ENCODE measurements around the gene PRTFDC1. TPM values are rescaled to one million over a fixed set of nuclear protein-coding genes. Genes with fewer than 3 reads are reported as not detected.

Gene PRTFDC1
- total and polyA plus RNA-seq, 2 donors from 2014 or later: 3.8 to 6.1 TPM

DNA sequence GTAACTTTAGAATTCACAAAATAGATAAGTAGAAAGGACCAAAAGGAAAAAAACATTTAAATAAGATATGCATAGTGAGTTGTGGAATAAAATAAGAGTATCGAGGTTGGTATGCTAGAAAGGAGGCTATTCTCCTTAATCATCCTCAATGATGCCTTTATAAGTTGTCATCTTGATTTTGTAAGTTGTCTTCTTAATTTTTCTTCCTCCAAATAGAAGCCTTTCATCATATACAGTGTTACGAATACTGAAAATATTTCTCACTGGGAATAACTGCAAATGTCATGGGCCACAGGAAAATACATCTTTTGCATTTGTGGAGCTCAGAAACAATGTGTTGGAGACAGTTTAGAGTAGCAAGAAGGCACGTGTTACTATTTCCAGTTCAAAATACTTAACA lies 31.5 kb upstream of the PRTFDC1 start:
- intact Hi-C loops (cut with DNase I): no loop called here
- no peak overlapping the region for H3K27ac ChIP-seq (ENCODE audit: low read depth in 2 of 2, low read length in 2 of 2)
- no peaks in the 10 kb centered on the region for H3K36me3 ChIP-seq (ENCODE audit: control insufficient read depth in 2 of 3, insufficient read depth in 3 of 3, low read length in 3 of 3)
- no peak for DNase-seq
- FAIRE-seq: no peak
- no peaks in the 10 kb centered on the region for H3K9me3 ChIP-seq (ENCODE audit: control insufficient read depth in 2 of 3, insufficient read depth in 1 of 3, low read length in 3 of 3)
- no peaks in the 10 kb centered on the region for H3K27me3 ChIP-seq (ENCODE audit: control insufficient read depth, insufficient read depth, low read length)
- no peak overlapping the region for H3K9ac ChIP-seq (ENCODE audit: low read length in 3 of 3)
- TF ChIP-seq, protein P1, sequence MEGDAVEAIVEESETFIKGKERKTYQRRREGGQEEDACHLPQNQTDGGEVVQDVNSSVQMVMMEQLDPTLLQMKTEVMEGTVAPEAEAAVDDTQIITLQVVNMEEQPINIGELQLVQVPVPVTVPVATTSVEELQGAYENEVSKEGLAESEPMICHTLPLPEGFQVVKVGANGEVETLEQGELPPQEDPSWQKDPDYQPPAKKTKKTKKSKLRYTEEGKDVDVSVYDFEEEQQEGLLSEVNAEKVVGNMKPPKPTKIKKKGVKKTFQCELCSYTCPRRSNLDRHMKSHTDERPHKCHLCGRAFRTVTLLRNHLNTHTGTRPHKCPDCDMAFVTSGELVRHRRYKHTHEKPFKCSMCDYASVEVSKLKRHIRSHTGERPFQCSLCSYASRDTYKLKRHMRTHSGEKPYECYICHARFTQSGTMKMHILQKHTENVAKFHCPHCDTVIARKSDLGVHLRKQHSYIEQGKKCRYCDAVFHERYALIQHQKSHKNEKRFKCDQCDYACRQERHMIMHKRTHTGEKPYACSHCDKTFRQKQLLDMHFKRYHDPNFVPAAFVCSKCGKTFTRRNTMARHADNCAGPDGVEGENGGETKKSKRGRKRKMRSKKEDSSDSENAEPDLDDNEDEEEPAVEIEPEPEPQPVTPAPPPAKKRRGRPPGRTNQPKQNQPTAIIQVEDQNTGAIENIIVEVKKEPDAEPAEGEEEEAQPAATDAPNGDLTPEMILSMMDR (IDR thresholded peaks at IDR 0.05; ENCODE audit: borderline replicate concordance, extremely low read depth, insufficient read depth): no peak
- H3K4me3 ChIP-seq (ENCODE audit: low read length in 3 of 3): no peak overlapping the region
- no peaks in the 10 kb centered on the region for H3K4me1 ChIP-seq (ENCODE audit: control insufficient read depth in 2 of 3, insufficient read depth in 2 of 3, low read depth in 1 of 3, low read length in 3 of 3)

DNA sequence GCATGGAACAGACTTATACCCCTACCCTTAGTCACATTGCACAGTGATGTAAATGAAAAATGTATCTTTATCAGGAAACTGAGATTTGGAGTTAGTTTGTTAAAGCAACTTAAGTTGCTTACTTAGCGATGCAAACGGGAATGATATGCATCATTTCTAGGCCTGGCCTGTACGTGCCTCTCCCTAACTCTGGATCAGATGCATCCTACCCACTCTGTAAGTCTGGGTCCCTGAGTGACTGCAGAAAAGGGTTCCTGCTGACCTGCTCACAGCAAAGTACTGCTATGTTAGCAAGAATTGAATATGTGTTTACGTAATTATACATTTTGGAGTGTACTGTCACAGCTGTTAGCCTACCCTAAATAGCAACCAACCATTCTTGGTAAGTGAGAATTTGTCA lies 30.7 kb upstream of the PRTFDC1 start:
- DNase-seq: no peak
- H3K9me3 ChIP-seq (ENCODE audit: control insufficient read depth in 2 of 3, insufficient read depth in 1 of 3, low read length in 3 of 3): no peaks in the 10 kb centered on the region
- TF ChIP-seq, protein P1 (IDR thresholded peaks at IDR 0.05; ENCODE audit: borderline replicate concordance, extremely low read depth, insufficient read depth): no peak
- H3K27me3 ChIP-seq (ENCODE audit: control insufficient read depth, insufficient read depth, low read length): no peaks in the 10 kb centered on the region
- H3K4me3 ChIP-seq (ENCODE audit: low read length in 3 of 3): no peak overlapping the region
- H3K9ac ChIP-seq (ENCODE audit: low read length in 3 of 3): no peak overlapping the region
- no peaks in the 10 kb centered on the region for H3K4me1 ChIP-seq (ENCODE audit: control insufficient read depth in 2 of 3, insufficient read depth in 2 of 3, low read depth in 1 of 3, low read length in 3 of 3)
- no peaks in the 10 kb centered on the region for H3K36me3 ChIP-seq (ENCODE audit: control insufficient read depth in 2 of 3, insufficient read depth in 3 of 3, low read length in 3 of 3)
- FAIRE-seq: no peak
- H3K27ac ChIP-seq (ENCODE audit: low read depth in 2 of 2, low read length in 2 of 2): no peak overlapping the region
- intact Hi-C loops (cut with DNase I): no loop called here

DNA sequence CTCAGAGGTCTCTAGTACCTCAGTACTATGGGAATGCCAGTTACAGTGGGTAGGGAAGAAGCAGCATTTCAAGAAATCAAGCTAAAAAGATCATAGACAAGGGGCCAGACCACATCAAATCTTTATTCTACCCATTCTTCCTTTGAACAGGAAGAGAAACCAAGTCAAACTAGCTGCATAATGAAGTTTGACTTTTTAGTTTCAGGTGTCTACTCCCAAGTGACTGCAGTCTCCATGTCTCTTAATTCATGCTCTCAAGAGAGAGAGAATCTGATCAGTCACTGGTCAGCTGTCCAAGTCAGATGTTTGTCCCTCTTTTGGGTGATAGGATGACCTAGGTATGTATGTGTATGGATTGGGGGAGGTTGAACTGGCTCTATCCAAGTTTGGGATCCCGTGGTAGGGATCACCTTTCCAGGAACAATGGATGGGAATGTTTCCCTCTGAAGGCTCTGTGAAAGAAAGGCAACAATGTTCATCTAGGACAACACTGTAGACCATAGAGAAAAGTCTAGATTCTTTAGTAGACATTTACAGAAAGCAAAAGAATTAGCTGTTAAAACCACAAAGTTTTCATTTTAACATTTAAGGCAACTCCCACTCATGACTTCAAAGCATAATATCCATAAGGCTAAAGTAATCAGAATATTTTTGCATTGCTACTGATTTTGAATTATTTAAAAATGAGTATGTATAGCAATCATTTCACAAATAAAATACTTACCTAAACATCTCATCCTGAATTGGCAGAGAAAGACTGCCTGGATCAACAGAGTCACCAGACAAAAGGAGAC lies 30.1 kb upstream of the PRTFDC1 start:
- no peaks in the 10 kb centered on the region for H3K36me3 ChIP-seq (ENCODE audit: control insufficient read depth in 2 of 3, insufficient read depth in 3 of 3, low read length in 3 of 3)
- H3K4me3 ChIP-seq (ENCODE audit: low read length in 3 of 3): no peak overlapping the region
- intact Hi-C loops (cut with DNase I): no loop called here
- no peak overlapping the region for H3K9ac ChIP-seq (ENCODE audit: low read length in 3 of 3)
- no peak overlapping the region for H3K27ac ChIP-seq (ENCODE audit: low read depth in 2 of 2, low read length in 2 of 2)
- no peaks in the 10 kb centered on the region for H3K9me3 ChIP-seq (ENCODE audit: control insufficient read depth in 2 of 3, insufficient read depth in 1 of 3, low read length in 3 of 3)
- DNase-seq: no peak
- no peaks in the 10 kb centered on the region for H3K4me1 ChIP-seq (ENCODE audit: control insufficient read depth in 2 of 3, insufficient read depth in 2 of 3, low read depth in 1 of 3, low read length in 3 of 3)
- TF ChIP-seq, protein P1 (IDR thresholded peaks at IDR 0.05; ENCODE audit: borderline replicate concordance, extremely low read depth, insufficient read depth): no peak
- FAIRE-seq: no peak
- no peaks in the 10 kb centered on the region for H3K27me3 ChIP-seq (ENCODE audit: control insufficient read depth, insufficient read depth, low read length)
